Gastrocnemius medialis (tissue), 4 donors: ENCODE data around the gene EVA1C.
A peak's percentile ranks its signal among the peaks of the same experiment; 100 is the strongest.

Experiments
- CTCF ChIP-seq, 5 experiments: fragments of 450-650 bp in 3 of 5; fragments of 200-600 bp in 2 of 5; sonication (generic) in 2 of 5; IDR thresholded peaks in 4 of 5; conservative IDR thresholded peaks in 1 of 5; 1 replicate in 4 of 5; 2 replicates in 1 of 5; pipeline ENCODE4 v1.5.1; 2016 to 2019; ENCODE audit warnings: antibody characterized with exemption in 5 of 5, mild to moderate bottlenecking in 3 of 5, moderate library complexity in 3 of 5
- POLR2A ChIP-seq, 2 donors: fragments of 450-650 bp; IDR thresholded peaks; one replicate each; pipeline ENCODE4 v1.6.1; 2017; ENCODE audit warnings: antibody characterized with exemption in 2 of 2, mild to moderate bottlenecking in 2 of 2, moderate library complexity in 2 of 2

GRCh38 chr21:32411350-32412161, 950 bp upstream of the EVA1C start:
- no peak for TF ChIP-seq CTCF (IDR thresholded peaks at IDR 0.05 in 4 of 5, conservative IDR thresholded peaks at IDR 0.05 in 1 of 5)
- peak; percentile 66 to 78 for TF ChIP-seq POLR2A (IDR thresholded peaks at IDR 0.05)
